ENCODE data around the gene IL18RAP.

- TF ChIP-seq POLR2AphosphoS5 (IDR thresholded peaks at IDR 0.05) (no peak), CTCF (IDR thresholded peaks at IDR 0.05) (no peak)
These were observed 61.5 kb downstream of the IL18RAP start for GRCh38 chr2:102484310-102485061.
